ENCODE results near the gene OR10C1. TPM values are rescaled to one million over a fixed set of nuclear protein-coding genes. Genes with fewer than 3 reads are reported as not detected.

OR10C1 gene
- total RNA-seq, 4 donors from 2014 or later, result not detected

DNA sequence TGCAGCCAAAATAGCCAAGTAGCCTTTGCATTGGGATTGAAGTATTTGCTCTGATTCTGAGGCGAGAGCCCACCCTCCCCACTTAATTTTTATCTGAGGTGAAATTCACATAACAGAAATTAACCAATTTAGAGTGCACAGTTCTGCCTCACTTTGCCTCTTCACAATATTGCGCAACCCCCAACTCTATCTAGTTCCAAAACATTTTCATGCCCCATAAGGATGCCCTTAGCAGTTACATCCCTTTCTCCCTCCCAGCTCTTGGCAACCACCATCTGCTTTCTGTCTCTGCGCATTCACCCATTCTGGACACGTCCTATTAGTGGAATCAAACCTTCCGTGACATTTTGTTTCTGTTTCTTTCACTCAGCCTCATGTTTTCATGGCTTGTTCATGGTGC lies 39.6 kb downstream of the OR10C1 start:
- TF ChIP-seq, protein P1, sequence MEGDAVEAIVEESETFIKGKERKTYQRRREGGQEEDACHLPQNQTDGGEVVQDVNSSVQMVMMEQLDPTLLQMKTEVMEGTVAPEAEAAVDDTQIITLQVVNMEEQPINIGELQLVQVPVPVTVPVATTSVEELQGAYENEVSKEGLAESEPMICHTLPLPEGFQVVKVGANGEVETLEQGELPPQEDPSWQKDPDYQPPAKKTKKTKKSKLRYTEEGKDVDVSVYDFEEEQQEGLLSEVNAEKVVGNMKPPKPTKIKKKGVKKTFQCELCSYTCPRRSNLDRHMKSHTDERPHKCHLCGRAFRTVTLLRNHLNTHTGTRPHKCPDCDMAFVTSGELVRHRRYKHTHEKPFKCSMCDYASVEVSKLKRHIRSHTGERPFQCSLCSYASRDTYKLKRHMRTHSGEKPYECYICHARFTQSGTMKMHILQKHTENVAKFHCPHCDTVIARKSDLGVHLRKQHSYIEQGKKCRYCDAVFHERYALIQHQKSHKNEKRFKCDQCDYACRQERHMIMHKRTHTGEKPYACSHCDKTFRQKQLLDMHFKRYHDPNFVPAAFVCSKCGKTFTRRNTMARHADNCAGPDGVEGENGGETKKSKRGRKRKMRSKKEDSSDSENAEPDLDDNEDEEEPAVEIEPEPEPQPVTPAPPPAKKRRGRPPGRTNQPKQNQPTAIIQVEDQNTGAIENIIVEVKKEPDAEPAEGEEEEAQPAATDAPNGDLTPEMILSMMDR (IDR thresholded peaks at IDR 0.05; ENCODE audit: low read depth), result no peak

DNA sequence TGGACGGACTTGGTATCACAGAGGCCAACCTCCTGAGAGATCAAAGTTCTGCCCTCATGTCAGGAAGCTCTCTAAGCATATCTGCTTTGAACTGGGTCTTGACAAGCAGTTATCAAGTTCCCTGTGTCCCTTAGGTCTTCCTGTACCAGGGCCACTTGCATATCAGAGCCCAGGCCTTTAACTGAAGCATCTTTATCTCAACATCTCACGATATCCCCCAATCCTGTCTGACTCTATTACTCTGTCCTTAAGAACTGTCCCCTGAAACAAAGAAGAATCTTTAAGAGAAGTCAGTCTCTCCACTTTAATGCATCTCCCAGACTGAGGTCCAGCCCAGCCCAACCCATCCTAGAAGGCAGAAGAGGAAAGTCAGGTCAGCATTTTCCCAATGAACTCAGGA lies 40.5 kb downstream of the OR10C1 start:
- TF ChIP-seq, protein P1 (IDR thresholded peaks at IDR 0.05; ENCODE audit: low read depth), result no peak

DNA sequence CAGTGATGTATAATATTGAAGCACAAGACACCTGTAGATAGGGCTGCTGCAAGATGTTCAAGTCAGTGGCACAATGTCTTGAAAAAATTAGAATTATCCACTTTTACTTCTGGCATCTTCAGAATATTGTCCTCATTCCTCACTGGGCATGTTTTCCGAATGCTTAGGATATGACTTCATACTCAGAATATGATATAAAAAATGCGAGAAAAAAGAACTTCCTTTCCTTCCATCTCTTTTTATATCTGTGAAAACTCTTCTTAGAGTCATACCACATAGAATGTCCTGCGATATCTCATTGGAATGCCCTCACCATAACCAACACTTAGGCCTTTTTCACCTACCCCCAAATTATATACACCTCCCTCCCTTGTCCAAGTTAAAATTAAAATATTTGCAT lies 44.1 kb downstream of the OR10C1 start:
- TF ChIP-seq, protein P1 (IDR thresholded peaks at IDR 0.05; ENCODE audit: low read depth), result no peak

DNA sequence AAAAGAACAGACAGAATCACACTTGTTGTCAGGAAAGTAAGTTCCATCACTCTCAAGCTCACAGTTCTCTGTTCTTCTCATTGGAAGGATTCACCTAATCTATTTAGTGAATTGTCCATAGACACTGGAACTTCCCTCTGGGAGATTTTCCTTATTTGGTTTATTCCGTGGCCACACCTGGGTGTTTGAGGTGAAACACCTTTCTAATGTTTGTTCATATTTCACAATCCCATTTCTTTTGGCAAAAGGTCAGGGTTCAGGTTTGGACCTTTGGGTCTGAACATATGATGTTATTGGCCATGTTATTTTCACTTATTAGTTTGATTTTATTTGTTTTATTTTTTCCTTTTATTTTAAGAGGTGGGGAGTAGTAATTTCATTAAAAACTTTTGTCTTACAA lies 44.6 kb downstream of the OR10C1 start:
- TF ChIP-seq, protein P1 (IDR thresholded peaks at IDR 0.05; ENCODE audit: low read depth), result no peak

DNA sequence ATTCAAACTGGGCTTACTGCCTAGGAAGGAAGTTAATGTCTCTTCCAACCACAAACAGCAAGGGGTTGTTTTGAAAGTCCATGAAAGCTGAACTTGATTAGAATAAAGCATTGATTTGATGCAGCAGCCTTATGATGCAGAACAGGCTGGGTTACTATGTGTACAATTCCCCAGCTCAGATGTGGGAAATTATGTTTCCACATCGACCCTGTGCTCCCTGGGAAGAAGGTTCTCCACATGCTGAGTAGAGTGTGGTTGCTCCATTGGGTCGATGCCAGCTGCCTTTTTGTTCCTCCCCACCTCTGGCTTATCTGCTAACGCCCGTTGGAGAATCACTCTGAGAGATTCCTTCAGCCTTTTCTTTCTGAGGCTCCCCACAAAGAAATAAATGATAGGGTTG lies 47.5 kb downstream of the OR10C1 start:
- TF ChIP-seq, protein P1 (IDR thresholded peaks at IDR 0.05; ENCODE audit: low read depth), result no peak

DNA sequence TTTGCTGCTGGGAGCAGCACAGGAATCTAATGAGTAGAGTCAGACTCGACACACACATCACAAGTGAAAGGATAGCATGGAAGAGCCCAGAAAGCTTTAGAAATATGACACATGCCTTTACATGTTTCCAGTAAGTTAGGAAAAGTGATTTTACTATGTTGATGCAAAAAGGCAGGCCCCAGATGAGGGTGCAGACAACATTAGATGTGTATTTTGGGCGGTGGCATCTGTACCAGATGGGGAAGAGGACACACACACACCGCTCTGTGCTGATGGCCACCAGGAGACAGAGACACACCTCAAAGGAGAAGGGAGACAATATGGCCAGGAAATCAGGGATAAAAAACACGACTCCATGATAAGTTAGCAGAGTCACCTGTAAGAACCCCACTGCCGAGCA lies 48.0 kb downstream of the OR10C1 start:
- TF ChIP-seq, protein P1 (IDR thresholded peaks at IDR 0.05; ENCODE audit: low read depth), result no peak

DNA sequence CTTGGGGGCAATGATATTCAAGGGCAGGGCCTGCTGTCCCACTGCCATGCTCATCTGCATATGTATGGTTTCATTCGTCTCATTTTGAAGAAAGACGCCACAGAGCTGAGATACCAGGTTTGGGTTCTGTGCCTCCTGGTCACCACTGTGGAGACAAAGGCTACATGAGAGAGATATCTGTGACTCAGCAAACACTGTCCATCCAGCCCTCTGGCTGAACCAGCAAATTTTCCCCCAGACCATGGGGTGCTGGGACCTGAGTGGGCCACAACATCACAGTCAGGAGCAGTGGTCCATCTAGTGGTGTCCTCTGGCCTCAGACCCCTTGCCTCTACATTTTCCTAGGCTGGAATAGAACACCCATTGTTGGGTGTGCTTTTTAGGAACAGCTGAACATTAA lies 48.6 kb downstream of the OR10C1 start, which contains the start of gene MAS1L:
TSS of gene MAS1L (minus strand) at position 297 of the 400 bp plus-strand sequence. CDS start at position 243, 54 bp downstream.
- TF ChIP-seq, protein P1 (IDR thresholded peaks at IDR 0.05; ENCODE audit: low read depth), result no peak
